VCaP (cell line): ENCODE data around the gene C3orf20.

Experiments
- H3K27ac ChIP-seq: fragments of 450-650 bp; 2 replicates; pipeline ENCODE4 v1.5.1; 2017
- TF ChIP-seq, protein P1 (sequence below): fragments of 450-650 bp; conservative IDR thresholded peaks from 2 replicates; pipeline ENCODE4 v1.5.1; 2017; ENCODE audit warnings: mild to moderate bottlenecking, moderate library complexity

Gene C3orf20

DNA sequence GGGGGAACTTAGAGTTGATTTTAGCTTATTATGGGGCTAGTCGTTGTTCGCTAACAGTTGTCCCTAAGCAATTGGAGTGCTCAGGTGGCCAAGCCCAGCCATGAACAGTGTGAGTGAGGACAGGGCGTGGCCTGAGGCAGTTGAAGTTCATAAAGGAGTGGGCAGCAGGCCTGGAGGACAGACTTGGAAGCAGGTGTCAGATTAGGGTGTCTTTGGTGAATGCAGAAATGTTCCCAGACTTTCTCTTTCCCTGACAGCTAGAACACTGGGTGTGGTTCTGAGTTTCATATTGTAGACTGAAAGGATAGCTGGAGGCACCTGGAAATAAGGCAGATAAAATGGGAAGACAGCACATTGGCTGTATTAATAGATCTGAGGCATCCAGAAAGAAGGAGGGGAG, 84.0 kb downstream of the C3orf20 start:
- TF ChIP-seq, protein P1, sequence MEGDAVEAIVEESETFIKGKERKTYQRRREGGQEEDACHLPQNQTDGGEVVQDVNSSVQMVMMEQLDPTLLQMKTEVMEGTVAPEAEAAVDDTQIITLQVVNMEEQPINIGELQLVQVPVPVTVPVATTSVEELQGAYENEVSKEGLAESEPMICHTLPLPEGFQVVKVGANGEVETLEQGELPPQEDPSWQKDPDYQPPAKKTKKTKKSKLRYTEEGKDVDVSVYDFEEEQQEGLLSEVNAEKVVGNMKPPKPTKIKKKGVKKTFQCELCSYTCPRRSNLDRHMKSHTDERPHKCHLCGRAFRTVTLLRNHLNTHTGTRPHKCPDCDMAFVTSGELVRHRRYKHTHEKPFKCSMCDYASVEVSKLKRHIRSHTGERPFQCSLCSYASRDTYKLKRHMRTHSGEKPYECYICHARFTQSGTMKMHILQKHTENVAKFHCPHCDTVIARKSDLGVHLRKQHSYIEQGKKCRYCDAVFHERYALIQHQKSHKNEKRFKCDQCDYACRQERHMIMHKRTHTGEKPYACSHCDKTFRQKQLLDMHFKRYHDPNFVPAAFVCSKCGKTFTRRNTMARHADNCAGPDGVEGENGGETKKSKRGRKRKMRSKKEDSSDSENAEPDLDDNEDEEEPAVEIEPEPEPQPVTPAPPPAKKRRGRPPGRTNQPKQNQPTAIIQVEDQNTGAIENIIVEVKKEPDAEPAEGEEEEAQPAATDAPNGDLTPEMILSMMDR: no peak
- no peak overlapping the region for H3K27ac ChIP-seq

DNA sequence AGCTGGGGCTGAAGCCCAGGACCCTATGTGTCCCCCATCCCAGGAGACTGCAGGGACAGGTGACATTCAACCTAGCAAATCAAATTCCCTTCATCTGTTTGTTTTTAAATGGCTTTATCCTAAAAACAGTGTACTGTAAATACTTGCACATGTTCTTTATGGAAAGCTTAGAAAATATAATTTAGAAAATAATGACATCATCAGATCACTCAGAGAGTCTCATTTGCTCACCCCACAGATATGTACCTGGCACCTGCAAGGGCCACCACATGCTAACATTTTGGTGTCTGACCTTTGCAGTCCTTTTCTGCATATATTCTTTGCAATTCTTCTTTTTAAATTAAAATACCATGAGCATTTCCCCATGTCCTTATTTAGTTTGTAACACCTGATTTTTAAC, 85.2 kb downstream of the C3orf20 start:
- TF ChIP-seq, protein P1: no peak
- no peak overlapping the region for H3K27ac ChIP-seq

DNA sequence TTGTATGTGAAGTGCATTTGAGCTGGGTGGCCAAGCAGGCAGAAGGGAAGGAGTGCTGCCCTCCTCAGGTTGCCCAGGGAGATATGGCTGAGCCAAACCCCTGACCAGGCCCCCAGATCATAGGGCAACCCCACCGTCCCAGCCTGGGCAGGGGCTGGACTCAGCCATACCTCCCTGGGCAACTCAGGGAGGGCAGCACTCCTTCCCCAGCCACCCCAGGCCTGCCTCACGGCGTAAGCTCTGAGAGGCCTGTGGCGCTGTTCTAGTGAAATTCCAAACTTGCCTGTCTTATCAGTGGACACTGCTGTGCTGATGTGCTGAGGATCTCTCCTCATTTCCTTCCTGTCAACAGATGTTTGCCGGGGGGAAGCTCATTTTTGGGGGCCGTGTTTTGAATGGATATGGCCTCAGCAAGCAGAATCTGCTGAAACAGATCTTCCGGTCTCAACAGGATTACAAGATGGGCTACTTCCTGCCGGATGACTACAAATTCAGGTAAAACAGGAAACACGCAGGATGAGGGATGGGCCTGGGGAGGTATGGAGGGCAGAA, 86.3 kb downstream of the C3orf20 start:
- TF ChIP-seq, protein P1: no peak
- H3K27ac ChIP-seq: no peak overlapping the region

DNA sequence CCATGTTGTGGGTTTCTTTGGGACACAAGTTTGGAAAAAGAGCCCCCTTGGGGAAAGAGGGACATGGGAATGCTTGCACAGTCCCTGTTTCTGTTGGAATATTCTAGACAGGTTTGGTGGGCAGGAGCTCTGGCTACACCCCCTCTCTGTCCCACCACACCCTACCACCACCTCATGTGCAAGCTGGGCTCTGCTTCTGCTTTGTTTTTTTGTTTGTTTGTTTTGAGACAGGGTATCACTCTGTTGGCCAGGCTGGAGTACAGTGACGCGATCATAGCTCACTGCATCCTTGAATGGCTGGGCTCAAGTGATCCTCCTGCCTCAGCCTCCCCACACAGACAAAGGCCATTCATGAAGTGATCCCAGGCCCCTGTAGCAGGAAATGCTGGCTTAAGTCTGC, 86.9 kb downstream of the C3orf20 start:
- H3K27ac ChIP-seq: no peak overlapping the region
- TF ChIP-seq, protein P1: no peak

DNA sequence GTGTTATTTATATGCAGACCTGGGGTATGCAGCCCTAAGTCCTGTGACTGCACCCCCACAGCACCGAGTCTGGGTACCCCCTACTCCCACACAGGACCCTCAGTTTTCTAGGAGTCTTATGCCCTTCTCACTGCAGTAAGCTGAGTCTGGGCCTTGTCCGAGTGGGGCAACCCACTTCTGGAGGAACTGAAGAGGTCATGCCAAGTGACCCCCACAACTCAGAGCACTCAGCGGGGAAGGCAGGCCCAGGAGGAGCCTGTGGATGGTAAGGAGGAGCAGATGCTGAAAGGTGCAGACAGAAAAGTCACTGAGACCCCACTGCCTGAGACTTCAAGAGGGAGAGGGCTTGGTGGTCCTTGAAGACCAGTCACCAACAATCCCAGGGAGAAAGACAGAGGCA, 87.8 kb downstream of the C3orf20 start:
- no peak overlapping the region for H3K27ac ChIP-seq
- TF ChIP-seq, protein P1: no peak

DNA sequence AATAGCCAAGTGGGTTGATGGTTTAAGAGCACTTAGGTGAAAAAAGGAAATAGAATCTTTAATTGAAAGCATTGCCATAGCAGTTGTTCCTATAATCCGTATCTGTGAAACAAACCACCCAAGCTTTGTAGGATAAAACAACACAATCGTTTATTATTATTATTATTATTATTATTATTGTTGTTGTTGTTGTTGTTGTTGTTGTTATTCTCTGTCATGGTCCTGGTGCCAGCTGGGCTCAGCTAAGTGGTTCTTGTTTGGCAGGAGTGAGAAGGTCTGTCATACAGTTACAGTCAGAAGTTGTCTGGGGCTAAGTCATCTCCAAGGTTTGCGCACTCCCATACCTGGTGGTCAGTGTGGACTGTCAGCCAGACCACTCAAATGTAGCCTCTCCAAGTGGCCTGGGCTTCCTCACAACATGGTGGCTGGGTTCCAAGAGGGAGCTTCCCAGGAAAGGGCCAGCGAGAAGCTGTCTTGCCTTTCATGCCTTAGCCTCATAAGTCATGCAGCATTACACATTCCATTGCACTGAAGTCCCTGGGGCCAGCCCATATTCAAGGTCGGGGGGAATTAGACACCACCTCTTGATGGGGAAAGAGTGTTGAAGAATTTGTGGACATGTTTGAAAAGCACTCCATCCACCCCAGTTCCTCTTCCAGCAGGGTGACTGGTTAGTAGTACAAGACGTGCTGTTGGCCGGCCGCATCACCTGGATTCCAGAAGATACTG, 89.6 kb downstream of the C3orf20 start:
- TF ChIP-seq, protein P1: no peak
- no peak overlapping the region for H3K27ac ChIP-seq

DNA sequence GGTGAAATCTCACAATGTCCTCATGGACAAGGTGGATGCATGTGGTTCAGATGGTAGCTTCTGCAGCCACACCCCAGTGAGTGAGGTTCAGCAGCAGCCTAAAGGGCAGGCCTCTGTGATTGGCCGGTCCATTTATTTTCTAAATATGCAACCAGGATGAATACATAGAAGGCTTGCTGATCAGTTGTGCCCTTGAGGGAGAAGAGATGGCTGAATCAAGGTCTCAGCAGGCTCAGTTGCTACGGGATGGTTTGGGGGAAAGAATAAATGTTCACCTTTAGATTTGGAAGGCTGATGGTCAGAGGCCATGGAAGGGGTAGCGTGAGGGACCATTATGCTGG, 90.1 kb downstream of the C3orf20 start:
- no peak overlapping the region for H3K27ac ChIP-seq
- TF ChIP-seq, protein P1: no peak
